Measurements from ENCODE around the gene SLC35E3.
A peak's percentile ranks its signal among the peaks of the same experiment; 100 is the strongest.
"Not testable (repeated sequence)": the region's sequence is repeated elsewhere in the genome, so short reads cannot be mapped to it uniquely, and the experiment has no call there.

The SLC35E3 gene

GRCh38 chr12:68809190-68810026, 63.4 kb downstream of the SLC35E3 start:
- no peak for TF ChIP-seq CTCF (conservative IDR thresholded peaks at IDR 0.05)
- no peak for TF ChIP-seq ZFX (IDR thresholded peaks at IDR 0.05)
- H3K27ac ChIP-seq, result peak overlapping the region; percentile 99

- H3K27ac ChIP-seq, result not testable (repeated sequence)
Observed at GRCh38 chr12:68810027-68810389, 64.0 kb downstream of the SLC35E3 start.

GRCh38 chr12:68811573-68811972, 65.6 kb downstream of the SLC35E3 start:
- H3K27ac ChIP-seq, result not testable (repeated sequence)

GRCh38 chr12:68812553-68813241, 66.7 kb downstream of the SLC35E3 start:
- TF ChIP-seq CTCF (conservative IDR thresholded peaks at IDR 0.05) (no peak), ZFX (IDR thresholded peaks at IDR 0.05) (no peak)
- no peak overlapping the region for H3K27ac ChIP-seq

GRCh38 chr12:68813242-68813593, 67.2 kb downstream of the SLC35E3 start:
- no peak overlapping the region for H3K27ac ChIP-seq
- TF ChIP-seq CTCF (conservative IDR thresholded peaks at IDR 0.05), result no peak

- TF ChIP-seq CTCF (conservative IDR thresholded peaks at IDR 0.05), result no peak
- TF ChIP-seq ZFX (IDR thresholded peaks at IDR 0.05), result no peak
- no peak overlapping the region for H3K27ac ChIP-seq
Observed at GRCh38 chr12:68814490-68815231, 68.7 kb downstream of the SLC35E3 start.

- H3K27ac ChIP-seq, result no peak overlapping the region
- no peak for TF ChIP-seq ZFX (IDR thresholded peaks at IDR 0.05)
- no peak for TF ChIP-seq CTCF (conservative IDR thresholded peaks at IDR 0.05)
Observed at GRCh38 chr12:68815232-68815927, 69.4 kb downstream of the SLC35E3 start.
